HG02678 (cell line): ENCODE data around the gene TNMD.
"Not testable (repeated sequence)": the region's sequence is repeated elsewhere in the genome, so short reads cannot be mapped to it uniquely, and the experiment has no call there.

Experiments used
- ATAC-seq: cut with Tn5 transposase; IDR thresholded peaks from one replicate; pipeline ENCODE4 v1.9.1; 2021; ENCODE audit warnings: mild to moderate bottlenecking, moderate library complexity; ENCODE audit not compliant: unreplicated experiment

The TNMD gene

GRCh38 chrX:100584611-100585010, at the start of gene TNMD:
TNMD (plus strand) TSS chrX:100584936; CDS start chrX:100585019, 83 bp downstream.
- ATAC-seq = no peak

GRCh38 chrX:100565534-100565933, 19.2 kb upstream of the TNMD start:
- ATAC-seq = not testable (repeated sequence)

- no peak for ATAC-seq
These were observed 2.0 kb downstream of the TNMD start for GRCh38 chrX:100586747-100587146.

GRCh38 chrX:100587861-100588260, 3.1 kb downstream of the TNMD start:
- no peak for ATAC-seq

GRCh38 chrX:100591256-100592051, 6.7 kb downstream of the TNMD start:
- no peak for ATAC-seq

- ATAC-seq = no peak
These were observed 8.4 kb downstream of the TNMD start for GRCh38 chrX:100593126-100593525.

GRCh38 chrX:100593581-100593980, 8.8 kb downstream of the TNMD start:
- no peak for ATAC-seq

GRCh38 chrX:100596601-100597000, 11.9 kb downstream of the TNMD start:
- no peak for ATAC-seq

- no peak for ATAC-seq
These were observed 14.7 kb downstream of the TNMD start for GRCh38 chrX:100599456-100599855.

GRCh38 chrX:100600340-100600739, 15.6 kb downstream of the TNMD start:
- ATAC-seq = no peak

- peak; percentile 67 for ATAC-seq
These were observed 16.0 kb downstream of the TNMD start for GRCh38 chrX:100600758-100601157.

- no peak for ATAC-seq
These were observed 22.0 kb downstream of the TNMD start for GRCh38 chrX:100606753-100607152.

- no peak for ATAC-seq
These were observed 24.9 kb downstream of the TNMD start for GRCh38 chrX:100609591-100609990.

GRCh38 chrX:100611951-100612350, 27.2 kb downstream of the TNMD start:
- ATAC-seq = no peak

GRCh38 chrX:100615005-100615404, 30.3 kb downstream of the TNMD start:
- ATAC-seq = peak; percentile 100

- ATAC-seq = no peak
These were observed 38.3 kb downstream of the TNMD start for GRCh38 chrX:100623001-100623400.

GRCh38 chrX:100625985-100626491, 41.3 kb downstream of the TNMD start:
- ATAC-seq = peak; percentile 93

- no peak for ATAC-seq
These were observed 50.3 kb downstream of the TNMD start for GRCh38 chrX:100635040-100635439.

- no peak for ATAC-seq
These were observed 51.2 kb downstream of the TNMD start for GRCh38 chrX:100635989-100636320.

- ATAC-seq = peak; percentile 99
These were observed 51.7 kb downstream of the TNMD start, which contains the start of gene TSPAN6 for GRCh38 chrX:100636321-100636991. TSPAN6 (minus strand) TSS chrX:100636806; CDS start chrX:100636694, 112 bp downstream.

- no peak for ATAC-seq
These were observed 57.6 kb downstream of the TNMD start for GRCh38 chrX:100642290-100642689.

GRCh38 chrX:100643212-100643611, 58.5 kb downstream of the TNMD start:
- no peak for ATAC-seq
